Activated T-cell treated with anti-CD3 and anti-CD28 coated beads for 24 hours (primary cell): Measurements from ENCODE around the gene UBFD1.
"Not testable (repeated sequence)": the region's sequence is repeated elsewhere in the genome, so short reads cannot be mapped to it uniquely, and the experiment has no call there.

Experiments used
- DNase-seq: peaks from one replicate; pipeline ENCODE4 v3.0.0-alpha.2; 2020; ENCODE audit warnings: low read depth

UBFD1 gene

DNA sequence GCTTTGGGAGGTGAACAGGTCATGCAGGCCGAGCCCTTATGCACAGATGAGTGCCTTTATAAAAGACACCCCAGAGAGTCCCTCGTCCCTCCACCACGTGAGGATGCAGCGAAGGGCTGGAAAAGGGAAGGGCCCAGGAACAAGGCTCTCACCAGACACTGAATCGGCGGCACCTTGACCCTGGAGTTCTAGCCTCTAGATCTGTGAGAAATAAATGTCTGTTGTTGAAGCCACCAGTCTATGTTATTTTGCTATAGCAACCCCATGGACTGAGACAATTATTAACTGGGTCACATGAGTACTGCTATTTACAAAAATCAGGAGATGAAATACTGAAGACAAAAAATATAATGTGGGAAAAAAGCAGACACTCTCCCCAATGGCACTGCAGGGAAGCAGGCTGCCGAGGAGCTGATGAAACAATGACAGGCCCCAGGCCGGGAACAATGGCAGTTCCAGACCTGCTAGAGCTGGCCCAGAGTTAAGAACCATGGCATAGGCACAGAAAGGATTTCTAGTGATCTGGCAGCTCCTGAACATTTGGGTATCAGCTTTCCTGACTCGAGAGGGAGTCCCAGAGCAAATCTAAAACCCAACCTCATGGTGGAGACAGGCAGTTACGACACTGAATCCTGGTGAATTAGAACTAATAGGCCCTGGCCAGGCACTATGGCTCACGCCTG is 29.4 kb upstream of the UBFD1 start:
- no peak for DNase-seq

DNA sequence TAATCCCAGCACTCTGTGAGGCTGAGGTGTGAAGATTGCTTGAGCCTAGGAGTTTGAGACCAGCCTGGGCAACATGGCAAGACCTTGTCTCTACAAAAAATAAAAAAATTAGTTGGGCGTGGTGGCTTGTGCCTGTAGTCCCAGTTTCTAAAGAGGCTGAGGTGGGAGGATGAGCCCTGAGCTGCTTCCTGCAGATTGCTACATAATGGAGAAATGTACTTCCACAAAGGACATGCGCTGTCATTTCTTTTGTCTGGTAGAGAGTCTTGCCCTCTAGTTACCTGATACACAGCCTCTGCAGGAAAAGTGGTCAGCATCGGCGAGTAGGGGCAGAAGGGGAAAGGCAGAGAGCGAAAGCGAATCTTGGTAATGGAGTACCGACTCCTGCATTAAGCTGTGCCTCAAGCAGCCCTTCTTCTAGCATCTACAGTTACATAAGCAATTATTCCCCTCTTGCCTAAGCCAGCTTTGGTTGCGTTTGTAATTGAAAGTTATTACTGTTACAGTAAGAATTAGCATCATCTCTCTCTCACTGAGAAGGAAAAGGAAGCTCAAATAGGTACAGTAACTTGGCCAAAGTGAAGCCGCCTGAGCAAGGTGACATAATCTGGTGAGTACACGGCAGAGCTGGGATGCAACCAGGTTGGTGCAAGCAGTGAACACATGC is 28.8 kb upstream of the UBFD1 start:
- DNase-seq, result no peak

DNA sequence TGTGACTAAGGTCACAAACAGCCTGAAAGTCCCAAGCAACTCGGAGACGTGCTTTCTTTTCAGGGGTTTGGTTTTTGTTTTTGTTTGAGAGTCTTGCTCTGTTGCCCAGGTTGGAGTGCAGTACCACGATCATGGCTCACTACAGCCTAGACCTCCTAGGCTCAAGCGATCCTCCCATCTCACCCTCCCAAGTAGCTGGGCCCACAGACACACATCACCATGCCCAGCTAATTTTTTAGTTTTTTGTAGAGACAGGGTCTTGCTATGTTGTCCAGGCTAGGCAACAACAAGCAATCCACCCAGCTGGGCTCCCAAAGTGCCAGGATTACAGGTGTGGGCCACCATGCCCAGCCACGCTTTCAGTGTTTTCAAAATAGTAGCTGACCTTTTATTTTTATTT is 27.5 kb upstream of the UBFD1 start:
- DNase-seq, result no peak

DNA sequence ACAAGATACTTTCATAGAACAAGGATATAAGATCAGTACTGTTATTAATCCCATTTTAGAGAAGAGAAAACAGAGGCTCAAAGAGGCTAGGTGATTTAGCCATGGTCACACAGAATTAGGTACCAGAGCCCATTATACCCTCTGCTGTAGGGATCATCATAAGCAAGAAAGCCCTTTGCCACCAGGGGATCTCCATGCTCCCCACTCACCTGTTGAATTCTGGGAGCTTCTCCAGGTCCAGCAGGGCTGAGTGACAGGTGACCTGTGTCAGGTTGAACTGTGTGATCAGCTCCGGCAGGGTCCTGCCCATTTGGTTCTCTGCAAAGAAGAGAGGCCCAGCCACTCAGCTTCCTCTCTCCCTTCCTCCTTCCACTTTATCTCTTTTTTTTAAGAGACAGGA is 25.1 kb upstream of the UBFD1 start:
- no peak for DNase-seq

DNA sequence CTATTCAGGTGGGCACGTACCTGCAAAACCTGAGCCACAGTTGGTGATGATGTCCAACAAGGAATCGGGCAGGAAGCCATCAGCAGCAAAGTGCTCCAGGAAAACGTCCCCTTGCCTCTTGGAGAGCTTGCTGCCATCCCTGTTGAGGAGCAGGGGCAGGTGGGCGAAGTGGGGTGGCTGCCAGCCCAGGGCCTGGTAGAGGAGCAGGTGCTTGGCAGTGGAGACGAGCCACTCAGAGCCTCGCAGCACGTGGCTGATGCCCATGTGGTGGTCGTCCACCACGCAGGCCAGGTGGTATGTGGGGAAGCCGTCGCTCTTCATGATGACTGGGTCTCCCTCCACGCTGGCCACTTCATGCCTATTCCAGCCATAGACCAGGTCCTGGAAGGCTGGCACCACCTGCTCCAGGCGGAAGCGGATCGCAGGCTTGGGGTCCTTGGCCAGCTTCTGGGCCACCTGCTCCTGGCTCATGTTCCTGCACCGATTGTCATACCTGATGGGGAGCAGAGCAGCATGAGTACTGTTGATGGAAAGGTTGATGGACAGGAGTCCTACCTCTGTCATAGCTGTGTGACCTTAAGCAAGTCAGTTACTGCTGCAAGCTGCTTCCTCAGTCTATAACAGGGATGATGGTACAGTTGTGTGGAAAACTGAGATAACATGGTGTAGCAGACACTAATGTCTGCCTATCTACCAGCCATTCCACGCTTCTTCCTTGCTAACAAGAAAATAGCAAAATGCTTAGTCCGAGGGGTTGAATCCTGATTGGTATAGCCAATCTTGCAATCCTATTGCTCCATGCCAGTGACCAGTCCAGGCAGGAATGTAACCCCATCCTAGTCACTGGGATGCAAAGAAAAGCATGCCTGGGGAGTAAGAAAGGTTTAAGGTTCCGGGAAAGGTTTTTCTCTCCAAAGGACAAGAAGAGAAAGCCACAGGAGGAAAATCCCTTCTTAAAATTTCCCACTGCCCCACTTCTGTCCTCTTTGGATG is 22.4 kb upstream of the UBFD1 start:
- DNase-seq, result no peak

DNA sequence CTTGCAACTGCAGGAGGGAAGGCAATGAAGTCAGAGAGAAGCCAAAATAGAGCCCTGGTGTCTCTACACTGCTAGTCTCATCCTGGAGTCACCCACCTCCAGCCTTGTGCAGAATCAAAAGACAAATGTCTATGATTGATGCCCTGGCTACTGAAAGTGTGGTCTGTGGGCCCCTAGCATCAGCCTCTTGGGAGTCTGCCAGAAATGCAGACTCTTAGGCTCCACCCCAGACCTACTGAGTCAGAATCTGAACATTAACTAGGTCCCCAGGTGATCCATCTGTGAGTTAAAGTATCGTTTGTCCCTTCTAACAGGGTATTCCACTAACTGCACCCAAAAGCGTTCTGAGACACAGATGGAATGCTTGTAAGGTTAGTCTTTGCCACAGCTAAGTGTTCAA is 21.6 kb upstream of the UBFD1 start:
- DNase-seq, result no peak

DNA sequence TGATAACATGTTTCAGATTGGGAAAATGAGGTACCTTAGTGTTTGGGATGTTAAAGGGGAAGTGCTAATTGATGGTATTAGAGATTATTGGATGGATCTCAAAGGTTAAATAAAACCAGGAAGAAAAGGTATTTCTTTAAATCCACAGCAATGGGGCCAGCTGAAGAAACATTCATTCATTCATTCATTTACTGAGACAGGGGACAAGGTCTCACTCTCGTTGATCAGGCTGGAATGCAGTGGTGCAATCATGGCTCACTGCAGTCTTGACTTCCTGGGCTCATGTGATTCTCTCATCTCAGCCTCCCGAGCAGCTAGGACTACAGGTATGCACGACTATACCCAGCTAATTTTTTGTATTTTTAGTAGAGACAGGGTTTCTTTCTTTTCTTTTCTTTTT is 20.1 kb upstream of the UBFD1 start:
- no peak for DNase-seq

DNA sequence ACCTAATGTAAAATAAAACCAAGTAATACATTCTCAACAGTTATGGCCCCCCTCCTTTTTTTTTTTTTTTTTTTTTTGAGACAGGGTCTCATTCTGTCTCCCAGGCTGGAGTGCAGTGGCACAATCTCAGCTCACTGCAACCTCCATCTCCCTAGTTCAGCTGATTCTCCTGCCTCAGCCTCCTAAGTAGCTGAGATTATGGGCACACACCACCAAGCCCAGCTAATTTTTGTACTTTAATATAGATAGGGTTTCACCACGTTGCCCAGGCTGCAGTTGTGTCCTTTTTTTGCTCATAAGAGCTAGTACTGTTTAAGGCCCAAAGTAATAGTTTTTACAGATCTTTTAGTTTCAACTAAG is 18.6 kb upstream of the UBFD1 start:
- DNase-seq, result no peak

DNA sequence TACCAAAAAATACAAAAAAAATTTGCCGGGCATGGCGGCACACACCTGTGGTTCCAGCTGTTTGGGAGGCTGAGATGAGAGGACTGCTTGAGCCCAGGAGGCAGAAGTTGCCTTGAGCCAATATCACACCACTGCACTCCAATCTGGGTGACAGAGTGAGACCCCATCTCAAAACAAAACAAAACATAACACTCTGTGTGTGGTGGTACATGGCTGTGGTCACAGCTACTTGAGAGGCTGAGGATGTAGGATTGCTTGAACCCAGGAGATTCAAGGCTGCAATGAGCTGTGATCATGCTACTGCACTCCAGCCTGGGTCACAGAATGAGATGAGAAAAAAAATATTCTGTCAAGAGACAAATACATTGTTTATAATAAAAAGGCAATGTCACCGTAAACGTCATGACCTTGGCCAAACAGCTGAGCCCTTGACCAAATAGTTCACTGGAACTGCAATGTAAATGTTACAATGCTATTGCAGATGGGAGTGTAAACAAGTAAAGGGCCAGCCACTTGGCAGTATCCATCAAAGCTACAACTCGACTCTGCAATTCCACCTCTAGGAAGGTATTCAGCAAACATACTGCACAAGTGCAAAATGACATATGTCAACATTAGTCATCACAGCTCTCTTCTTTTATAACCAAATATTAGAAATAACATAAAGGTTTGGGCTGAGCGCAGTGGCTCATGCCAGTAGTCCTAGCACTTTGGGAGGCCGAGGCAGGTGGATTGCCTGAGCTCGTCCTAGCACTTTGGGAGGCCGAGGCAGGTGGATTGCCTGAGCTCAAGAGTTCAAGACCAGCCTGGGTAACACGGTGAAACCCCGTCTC is 17.3 kb upstream of the UBFD1 start:
- DNase-seq, result no peak

DNA sequence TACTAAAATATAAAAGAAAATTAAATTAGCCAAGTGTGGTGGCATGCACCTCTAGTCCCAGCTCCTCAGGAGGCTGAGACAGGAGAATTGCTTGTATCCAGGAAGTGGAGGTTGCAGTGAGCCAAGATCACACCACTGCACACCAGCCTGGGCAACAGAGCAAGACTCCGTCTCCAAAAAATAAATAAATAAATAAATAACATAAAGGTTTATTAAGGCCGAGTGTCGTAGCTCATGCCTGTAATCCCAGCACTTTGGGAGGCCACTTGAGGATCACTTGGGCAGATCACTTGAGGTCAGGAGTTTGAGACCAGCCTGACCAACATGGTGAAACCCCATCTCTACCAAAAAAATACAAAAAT is 16.7 kb upstream of the UBFD1 start:
- DNase-seq, result not testable (repeated sequence)

DNA sequence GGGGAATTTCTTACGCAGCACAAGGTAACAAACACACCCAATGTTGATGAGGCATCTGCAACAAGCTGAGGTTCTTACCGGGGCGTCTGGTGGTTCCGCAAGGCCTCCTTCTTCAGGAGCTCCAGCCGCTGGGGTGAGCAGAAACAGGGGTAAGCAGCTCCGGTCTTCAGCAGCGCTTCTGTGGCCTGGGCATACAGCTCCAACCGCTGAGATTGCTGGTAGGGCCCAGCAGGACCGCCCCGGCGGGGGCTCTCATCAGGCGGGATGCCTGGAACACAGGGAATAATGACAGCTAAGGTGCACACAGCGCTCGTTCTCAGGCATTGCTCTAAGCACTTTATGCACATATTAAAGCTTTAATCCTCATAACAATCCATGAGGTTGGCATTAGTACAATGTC is 13.1 kb upstream of the UBFD1 start:
- DNase-seq, result no peak

DNA sequence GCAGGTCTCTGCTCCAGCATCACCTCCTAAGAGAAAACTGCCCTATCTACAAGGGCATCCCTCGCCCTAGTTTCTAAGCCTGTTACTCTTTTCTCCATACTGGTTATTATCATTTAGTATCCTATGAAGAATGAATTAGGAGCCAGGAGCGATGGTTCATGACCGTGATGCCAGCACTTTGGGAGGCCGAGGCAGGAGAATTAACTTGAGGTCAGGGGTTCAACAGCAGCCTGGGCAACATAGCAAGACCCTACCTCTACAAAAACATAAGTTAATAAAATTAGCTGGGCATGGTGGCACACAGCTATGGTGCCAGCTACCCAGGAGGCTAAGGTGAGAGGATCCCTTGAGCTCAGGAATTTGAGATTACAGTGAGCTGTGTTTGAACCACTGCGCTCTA is 7.6 kb upstream of the UBFD1 start:
- no peak for DNase-seq

DNA sequence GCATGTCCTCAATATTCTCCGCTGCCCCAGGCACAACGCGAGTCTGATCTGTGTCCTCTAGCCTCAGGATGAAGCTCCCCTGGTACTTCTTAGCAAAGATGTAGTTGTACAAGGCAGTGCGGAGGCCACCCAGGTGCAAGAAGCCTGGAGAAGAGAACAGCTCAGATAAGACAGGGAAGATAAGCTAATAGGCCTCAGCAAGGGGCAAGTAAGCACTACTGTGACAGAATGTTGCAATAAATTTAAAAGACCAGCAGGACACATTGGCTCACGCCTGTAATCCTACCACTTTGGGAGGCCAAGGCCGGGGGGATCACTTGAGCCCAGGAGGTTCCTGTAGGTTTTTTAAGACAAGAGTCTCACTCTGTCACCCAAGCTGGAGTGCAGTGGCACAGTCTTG is 5.4 kb upstream of the UBFD1 start:
- no peak for DNase-seq

DNA sequence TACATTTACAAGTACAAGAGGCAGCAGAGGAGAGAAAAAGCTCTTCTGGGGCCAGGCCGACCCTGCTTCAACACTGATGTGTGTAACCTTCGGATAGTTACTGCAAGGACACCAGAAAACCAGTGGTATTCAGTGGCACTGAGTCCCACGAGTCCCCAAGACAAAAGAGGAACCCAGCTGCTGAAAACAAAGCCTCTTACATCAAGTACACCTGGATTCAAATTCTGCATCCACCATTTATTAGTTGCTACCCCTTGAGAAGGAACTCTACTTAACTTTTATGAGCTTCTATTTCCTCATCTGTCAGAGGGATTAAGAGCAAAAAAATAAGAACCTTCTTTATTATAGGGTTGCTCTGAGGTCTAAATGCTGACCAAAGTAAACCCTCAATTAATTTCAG is 3.0 kb upstream of the UBFD1 start:
- no peak for DNase-seq

DNA sequence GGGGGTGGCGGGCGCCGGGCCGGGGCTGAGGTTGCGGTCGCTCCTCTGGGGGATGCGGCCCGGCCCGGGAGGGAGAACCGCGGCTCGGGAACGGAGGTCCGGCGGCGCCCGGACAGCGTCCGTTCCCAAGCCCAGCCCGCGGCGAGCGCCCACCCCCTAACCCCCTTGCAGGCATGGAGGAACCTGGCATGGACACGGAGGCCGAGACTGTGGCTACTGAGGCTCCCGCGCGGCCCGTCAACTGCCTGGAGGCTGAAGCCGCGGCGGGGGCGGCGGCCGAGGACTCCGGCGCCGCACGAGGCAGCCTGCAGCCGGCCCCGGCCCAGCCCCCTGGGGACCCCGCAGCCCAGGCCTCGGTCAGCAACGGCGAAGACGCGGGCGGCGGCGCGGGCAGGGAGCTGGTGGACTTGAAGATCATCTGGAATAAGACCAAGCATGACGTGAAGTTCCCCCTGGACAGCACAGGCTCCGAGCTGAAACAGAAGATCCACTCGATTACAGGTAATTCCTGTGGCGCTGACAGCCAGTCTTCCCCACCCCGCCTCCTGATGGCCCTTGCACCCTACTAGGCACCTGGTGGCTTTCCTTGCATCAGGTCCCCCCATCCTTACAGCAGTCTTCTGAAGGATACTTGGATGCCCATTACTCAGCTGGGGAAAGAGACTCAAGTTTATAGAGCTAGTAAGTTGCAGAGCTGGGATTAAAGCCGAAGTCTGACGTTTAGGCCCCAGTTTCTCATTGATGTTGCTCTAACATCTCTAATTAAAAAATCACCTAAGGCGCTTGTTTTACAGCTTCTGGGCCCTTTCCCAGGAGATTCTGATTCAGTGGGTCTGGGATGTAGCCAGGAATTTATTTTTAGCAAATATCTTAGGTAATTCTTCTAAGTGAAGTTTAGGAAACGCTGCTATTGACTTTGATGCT is 514 bp downstream of the UBFD1 start:
- peak; percentile 4 for DNase-seq

DNA sequence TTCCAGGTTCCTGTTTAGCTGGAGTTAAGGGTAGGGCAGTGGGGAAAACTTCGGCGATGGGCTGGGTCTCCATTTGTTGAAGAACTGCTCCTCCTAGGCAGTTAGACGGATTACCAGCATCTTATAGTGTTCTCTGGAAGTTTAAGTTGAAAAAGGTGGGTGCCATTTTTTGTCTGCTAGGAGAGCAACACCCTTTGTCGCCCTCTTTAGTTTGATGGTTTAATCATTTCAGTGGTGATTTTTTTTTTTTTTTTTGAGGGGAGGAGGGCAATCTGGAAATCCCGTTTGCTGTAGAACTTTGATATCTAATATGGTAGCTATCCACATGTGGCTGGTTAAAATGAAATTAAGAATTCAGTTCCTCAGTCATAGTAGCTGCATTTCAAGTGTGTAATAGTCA is 4.1 kb downstream of the UBFD1 start:
- DNase-seq, result no peak

DNA sequence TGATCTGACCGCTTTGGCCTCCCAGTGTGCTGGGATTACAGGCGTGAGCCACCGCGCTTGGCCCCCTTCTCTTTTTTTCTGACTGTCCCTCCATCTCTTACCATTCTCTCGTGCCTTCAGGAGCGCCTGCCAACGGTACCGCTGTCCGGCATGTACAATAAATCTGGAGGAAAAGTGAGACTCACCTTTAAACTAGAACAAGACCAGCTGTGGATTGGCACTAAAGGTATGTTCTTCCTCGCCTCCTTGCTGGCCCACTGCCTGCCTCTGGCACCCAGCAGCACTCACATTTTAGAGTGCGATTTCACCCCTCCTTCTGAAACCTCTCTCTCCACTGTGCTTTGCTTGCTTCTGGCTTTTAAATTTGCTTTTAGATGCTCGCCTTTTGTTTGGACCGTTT is 5.0 kb downstream of the UBFD1 start:
- DNase-seq, result no peak

DNA sequence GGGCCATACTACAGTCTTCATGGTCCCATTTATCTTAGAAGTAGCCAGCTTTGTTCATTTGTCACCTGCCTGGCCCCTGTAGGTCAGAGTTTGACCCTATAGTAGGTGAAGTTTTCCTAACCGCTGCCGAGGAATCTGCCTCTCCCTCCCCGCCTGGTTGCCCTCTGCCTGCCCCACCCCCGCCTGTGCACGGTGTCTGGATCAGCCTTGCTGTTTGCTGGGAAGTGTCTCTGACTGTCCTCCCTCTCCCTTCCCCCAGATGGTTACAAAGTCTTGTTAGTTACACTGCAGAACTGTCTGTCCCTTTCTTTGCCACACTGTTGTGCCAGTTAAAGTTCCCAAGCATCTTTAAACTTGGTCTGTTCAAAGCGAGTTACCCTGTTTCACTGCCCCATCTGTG is 5.7 kb downstream of the UBFD1 start:
- DNase-seq, result no peak

DNA sequence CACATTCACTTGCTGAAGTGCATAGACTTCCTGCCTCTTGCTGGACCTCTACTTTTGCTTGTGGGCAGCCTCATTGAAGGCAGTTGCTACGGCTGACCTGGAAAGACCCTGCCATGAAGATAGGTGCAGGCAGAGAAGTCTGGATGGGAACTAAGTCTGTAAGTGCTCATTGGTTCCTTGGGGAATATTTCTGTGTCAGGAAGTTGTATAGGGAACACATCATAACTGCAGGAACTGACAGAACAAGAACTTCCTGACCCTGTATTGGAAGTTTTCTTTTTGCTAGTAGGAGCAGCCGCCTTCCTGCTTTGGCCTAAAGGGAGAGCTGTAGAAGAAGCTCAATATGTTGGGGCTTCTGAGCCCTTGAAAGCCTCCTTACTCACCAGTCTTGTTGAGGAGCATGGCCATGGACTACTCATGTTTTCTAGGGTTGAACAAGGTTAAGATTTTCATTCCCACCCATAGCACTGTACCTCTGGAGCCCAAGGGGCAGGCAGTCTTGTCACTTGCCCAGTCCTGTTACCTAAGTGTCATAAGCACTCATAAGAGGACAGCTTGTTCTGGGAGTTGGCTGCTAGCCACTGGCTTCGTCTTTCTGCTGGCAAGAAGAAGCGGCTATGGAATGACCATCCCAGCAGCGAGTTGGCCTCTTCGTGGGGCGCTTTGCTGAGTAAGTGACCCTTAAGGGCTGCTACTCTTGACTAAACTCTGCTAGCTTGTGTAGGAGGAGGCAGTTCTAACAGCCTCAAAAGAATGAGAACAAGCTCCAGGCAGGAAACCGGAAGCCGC is 7.2 kb downstream of the UBFD1 start:
- no peak for DNase-seq

DNA sequence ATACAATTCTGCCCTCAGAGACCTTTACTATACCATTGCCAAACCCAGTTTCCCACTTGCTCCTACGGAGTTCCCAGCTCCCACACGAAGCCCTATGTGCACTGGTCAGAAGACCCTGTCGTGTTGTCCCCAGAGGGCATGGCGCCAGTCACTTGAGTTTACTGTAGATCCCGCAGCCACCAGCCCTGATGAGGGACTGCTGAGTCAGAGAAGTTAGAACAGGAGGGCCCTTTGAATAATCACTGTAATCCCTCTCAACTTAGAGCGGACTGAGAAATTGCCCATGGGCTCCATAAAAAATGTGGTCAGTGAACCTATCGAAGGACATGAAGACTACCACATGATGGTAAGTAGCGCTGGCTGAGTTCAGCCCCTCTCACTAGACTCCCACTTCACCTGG is 9.2 kb downstream of the UBFD1 start:
- no peak for DNase-seq
